Astrocyte of the cerebellum (primary cell): ENCODE data around the gene ZDHHC9.

Experiments used
- DNase-seq: peaks from one replicate; pipeline ENCODE4 v3.0.0-alpha.2; 2011; ENCODE audit warnings: low read depth
- H3K4me3 ChIP-seq: 2 replicates; pipeline ENCODE4 v1.5.1; 2011; ENCODE audit warnings: mild to moderate bottlenecking, low read depth, low read length, moderate library complexity
- CTCF ChIP-seq: IDR thresholded peaks from 2 replicates; pipeline ENCODE4 v1.5.1; 2012; ENCODE audit warnings: low read length, low read depth, moderate library complexity, mild to moderate bottlenecking; ENCODE audit errors: missing control alignments
- in situ Hi-C: cut with HindIII; loops from 2 replicates; pipeline ENCODE4 v1.10.0; 2017; ENCODE audit warnings: low sequenced_read_pairs

Gene ZDHHC9

DNA sequence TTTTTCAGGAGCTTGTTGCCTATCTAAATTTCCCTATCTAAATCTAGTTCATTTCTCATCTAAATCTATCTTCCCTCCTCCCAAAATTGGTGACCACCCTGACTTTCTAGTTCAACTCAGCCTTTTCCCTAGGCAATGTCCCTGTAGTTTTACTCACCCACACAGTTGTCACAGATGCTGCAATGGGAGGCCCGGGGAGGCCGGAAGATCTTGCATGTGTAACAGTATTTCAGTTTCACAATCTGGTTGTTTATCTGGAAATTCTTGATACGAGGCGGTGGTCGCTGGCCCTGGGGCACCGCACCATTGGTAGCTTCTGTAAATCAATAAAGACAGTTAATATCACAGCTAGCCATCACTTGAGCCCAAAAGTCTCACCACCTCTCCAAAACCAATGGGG, 20.2 kb downstream of the ZDHHC9 start:
- no peak for TF ChIP-seq CTCF
- no peak for DNase-seq
- no peak overlapping the region for H3K4me3 ChIP-seq
- in situ Hi-C loops = no loop called here

GRCh38 chrX:129823115-129823514, 20.6 kb downstream of the ZDHHC9 start:
- in situ Hi-C loops = no loop called here
- peak; percentile 63 for TF ChIP-seq CTCF
- no peak overlapping the region for H3K4me3 ChIP-seq
- DNase-seq = peak; percentile 20

GRCh38 chrX:129818123-129818522, 25.6 kb downstream of the ZDHHC9 start:
- DNase-seq = no peak
- in situ Hi-C loops = no loop called here
- TF ChIP-seq CTCF = no peak
- no peak overlapping the region for H3K4me3 ChIP-seq

GRCh38 chrX:129813662-129814368, 29.9 kb downstream of the ZDHHC9 start:
- no peak for TF ChIP-seq CTCF
- no peak overlapping the region for H3K4me3 ChIP-seq
- in situ Hi-C loops = no loop called here
- no peak for DNase-seq

DNA sequence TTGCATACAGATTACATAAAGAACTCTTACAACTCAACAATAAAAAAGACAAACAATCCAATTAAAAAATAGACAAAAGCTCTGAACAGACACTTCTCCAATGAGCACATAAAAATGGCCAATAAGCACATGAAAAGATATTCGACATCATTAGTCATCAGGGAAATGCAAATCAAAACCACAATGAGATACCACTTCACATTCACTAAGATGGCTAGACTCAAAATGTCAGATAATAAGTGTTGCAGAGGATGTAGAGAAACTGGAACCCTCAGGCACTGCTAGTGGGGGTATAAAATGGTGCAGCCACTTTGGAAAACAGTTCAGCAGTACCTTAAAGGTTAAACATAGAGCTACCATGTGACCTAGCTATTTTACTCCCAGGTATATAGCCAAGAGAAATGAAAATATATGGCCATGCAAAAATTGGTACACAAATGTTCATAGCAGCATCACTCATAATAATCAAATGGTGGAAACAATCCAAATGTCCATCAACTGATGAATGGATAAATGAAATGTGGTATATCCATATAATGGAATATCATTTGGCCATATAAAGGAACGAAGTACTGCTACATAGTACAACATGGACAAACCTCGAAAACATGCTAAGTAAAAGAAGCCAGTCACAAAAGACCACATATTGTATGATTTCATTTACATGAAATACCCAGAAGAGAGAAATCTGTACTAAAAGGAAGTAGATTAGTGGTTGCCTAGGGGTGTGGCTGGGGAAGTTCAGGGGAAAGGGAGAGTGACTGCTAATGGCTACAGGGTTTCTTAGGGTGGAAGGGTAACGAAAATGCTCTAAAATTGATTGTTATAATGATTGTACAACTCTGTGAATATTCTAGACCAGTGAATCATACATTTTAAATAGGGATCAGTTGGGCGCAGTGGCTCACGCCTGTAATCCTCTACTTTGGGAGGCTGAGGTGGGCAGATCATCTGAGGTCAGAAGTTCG, 34.6 kb downstream of the ZDHHC9 start:
- H3K4me3 ChIP-seq = no peak overlapping the region
- TF ChIP-seq CTCF = no peak
- in situ Hi-C loops = no loop called here
- no peak for DNase-seq

GRCh38 chrX:129808158-129808828, 35.4 kb downstream of the ZDHHC9 start:
- DNase-seq = no peak
- no peak for TF ChIP-seq CTCF
- H3K4me3 ChIP-seq = no peak overlapping the region
- in situ Hi-C loops = no loop called here
